ENCODE measurements around the gene H2BK1. TPM values are rescaled to one million over a fixed set of nuclear protein-coding genes. Genes with fewer than 3 reads are reported as not detected.

Gene H2BK1
- total RNA-seq, 4 donors from 2014 or later: not detected

- peaks cover 0 to 41% of the 10 kb centered on the region in 2 donors for H3K36me3 ChIP-seq
- TF ChIP-seq EP300 (IDR thresholded peaks at IDR 0.05) (no peak), POLR2AphosphoS5 (IDR thresholded peaks at IDR 0.05) (no peak), CTCF (IDR thresholded peaks at IDR 0.05) (no peak), POLR2A (IDR thresholded peaks at IDR 0.05) (no peak)
- peaks cover 0 to 59% (median 32%) of the 10 kb centered on the region in 3 donors for H3K4me1 ChIP-seq
- peak overlapping the region in 3 of 4 donors; percentile 12 to 41 (median 19) for H3K27ac ChIP-seq
- peak overlapping the region in 1 of 2 donors; percentile 29 for H3K4me3 ChIP-seq
- WGBS, 2 donors (ENCODE audit: low coverage in 1 of 2): 38 to 67% methylated on average over 4 to 17 of the region's 17 CpGs
- ATAC-seq: no peak
- peaks cover 12% of the 10 kb centered on the region for H3K27me3 ChIP-seq
- no peaks in the 10 kb centered on the region for H3K9me3 ChIP-seq
Observed at GRCh38 chr7:151243408-151244195, 33.3 kb upstream of the H2BK1 start.

- 41% methylated on average over 2 of the region's 2 CpGs; no CpG with 5 or more reads in 1 of the 2 donors for WGBS, 2 donors (ENCODE audit: low coverage in 1 of 2)
- peaks cover 0 to 47% of the 10 kb centered on the region in 2 donors for H3K36me3 ChIP-seq
- H3K9me3 ChIP-seq: no peaks in the 10 kb centered on the region
- H3K27me3 ChIP-seq: peaks cover 12% of the 10 kb centered on the region
- peak overlapping the region in 1 of 2 donors; percentile 29 for H3K4me3 ChIP-seq
- H3K27ac ChIP-seq: peak overlapping the region in 3 of 4 donors; percentile 12 to 41 (median 19)
- ATAC-seq: no peak
- peaks cover 0 to 55% (median 32%) of the 10 kb centered on the region in 3 donors for H3K4me1 ChIP-seq
- no peak for TF ChIP-seq CTCF (IDR thresholded peaks at IDR 0.05)
- TF ChIP-seq POLR2A (IDR thresholded peaks at IDR 0.05): no peak
- TF ChIP-seq EP300 (IDR thresholded peaks at IDR 0.05): no peak
- no peak for TF ChIP-seq POLR2AphosphoS5 (IDR thresholded peaks at IDR 0.05)
Observed at GRCh38 chr7:151243045-151243349, 32.7 kb upstream of the H2BK1 start.

- Histone ChIP-seq H3K36me3 (peaks cover 0 to 53% of the 10 kb centered on the region in 2 donors), H3K4me1 (peaks cover 0 to 49% (median 27%) of the 10 kb centered on the region in 3 donors), H3K9me3 (no peaks in the 10 kb centered on the region), H3K4me3 (no peak overlapping the region), H3K27me3 (peaks cover 12% of the 10 kb centered on the region), H3K27ac (peak overlapping the region in 2 of 4 donors; percentile 12 to 41)
- ATAC-seq: no peak
- TF ChIP-seq POLR2A (IDR thresholded peaks at IDR 0.05) (no peak), CTCF (IDR thresholded peaks at IDR 0.05) (no peak), EP300 (IDR thresholded peaks at IDR 0.05) (no peak), POLR2AphosphoS5 (IDR thresholded peaks at IDR 0.05) (no peak)
- WGBS, 2 donors (ENCODE audit: low coverage in 1 of 2): 53 to 100% methylated on average over 1 to 10 of the region's 20 CpGs
Observed at GRCh38 chr7:151242159-151243044, 32.1 kb upstream of the H2BK1 start.

GRCh38 chr7:151241755-151242096, 31.4 kb upstream of the H2BK1 start:
- WGBS, 2 donors (ENCODE audit: low coverage in 1 of 2): 87% methylated on average over 3 of the region's 9 CpGs; no CpG with 5 or more reads in 1 of the 2 donors
- H3K27me3 ChIP-seq: peaks cover 12% of the 10 kb centered on the region
- no peak overlapping the region for H3K27ac ChIP-seq
- H3K9me3 ChIP-seq: no peaks in the 10 kb centered on the region
- TF ChIP-seq POLR2AphosphoS5 (IDR thresholded peaks at IDR 0.05) (no peak), CTCF (IDR thresholded peaks at IDR 0.05) (no peak), EP300 (IDR thresholded peaks at IDR 0.05) (no peak), POLR2A (IDR thresholded peaks at IDR 0.05) (no peak)
- peaks cover 0 to 43% (median 20%) of the 10 kb centered on the region in 3 donors for H3K4me1 ChIP-seq
- peaks cover 0 to 59% of the 10 kb centered on the region in 2 donors for H3K36me3 ChIP-seq
- no peak for ATAC-seq
- H3K4me3 ChIP-seq: no peak overlapping the region

Measured in gastroesophageal sphincter (tissue), 4 donors.